ENCODE measurements around the gene NHLRC2. TPM values are rescaled to one million over a fixed set of nuclear protein-coding genes. Genes with fewer than 3 reads are reported as not detected.
A peak's percentile ranks its signal among the peaks of the same experiment; 100 is the strongest.

NHLRC2 gene
- total RNA-seq, 1 donor from 2014 or later, result 47.6 TPM

DNA sequence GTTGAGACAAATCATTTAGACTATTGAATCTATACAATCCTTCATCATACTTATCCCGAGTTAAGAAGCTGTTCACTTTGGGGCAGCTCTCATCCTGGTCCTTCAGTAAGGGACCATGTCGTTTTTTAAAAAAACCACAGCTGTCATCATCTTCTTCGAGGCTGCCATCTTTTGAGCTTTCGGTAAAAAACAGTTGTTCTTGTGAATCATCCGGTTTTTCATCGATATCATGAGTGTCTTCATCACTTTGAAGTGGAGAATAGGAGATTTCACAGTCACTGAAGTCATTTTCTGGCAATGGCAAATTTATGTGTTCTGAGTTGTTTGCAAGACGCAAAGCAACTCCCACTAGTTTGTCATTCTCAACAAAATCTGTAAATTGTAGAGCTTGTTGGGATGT is 4.5 kb upstream of the NHLRC2 start:
- Histone ChIP-seq H3K9me3 (ENCODE audit: low read depth) (no peaks in the 10 kb centered on the region), H3K4me1 (peaks cover 26% of the 10 kb centered on the region), H3K27ac (no peak overlapping the region), H3K79me2 (ENCODE audit: low read depth) (peaks cover 38% of the 10 kb centered on the region), H3K27me3 (no peaks in the 10 kb centered on the region), H3K9ac (peak overlapping the region; percentile 5), H4K20me1 (ENCODE audit: low read depth) (no peaks in the 10 kb centered on the region), H3K36me3 (peaks cover 7% of the 10 kb centered on the region), H3F3A (ENCODE audit: low read depth) (peaks cover 3% of the 10 kb centered on the region), H3K4me3 (no peak overlapping the region), H2AFZ (replicated peaks) (no peak overlapping the region), H3K4me2 (peak overlapping the region; percentile 93)
- DNase-seq (ENCODE audit: low spot score), result no peak
- no peaks in the 10 kb centered on the region for H3K9me3 Mint-ChIP-seq
- H3K4me3 Mint-ChIP-seq, result no peak overlapping the region
- peaks cover 2% of the 10 kb centered on the region for H3K27me3 Mint-ChIP-seq (ENCODE audit: insufficient read depth, low read depth)
- H3K4me1 Mint-ChIP-seq, result peaks cover 31% of the 10 kb centered on the region
- no peak overlapping the region for H3K27ac Mint-ChIP-seq
- no peak for TF ChIP-seq EZH2phosphoT487 (IDR thresholded peaks at IDR 0.05)
- no peak for TF ChIP-seq EZH2 (IDR thresholded peaks at IDR 0.05)
- TF ChIP-seq, protein P1, sequence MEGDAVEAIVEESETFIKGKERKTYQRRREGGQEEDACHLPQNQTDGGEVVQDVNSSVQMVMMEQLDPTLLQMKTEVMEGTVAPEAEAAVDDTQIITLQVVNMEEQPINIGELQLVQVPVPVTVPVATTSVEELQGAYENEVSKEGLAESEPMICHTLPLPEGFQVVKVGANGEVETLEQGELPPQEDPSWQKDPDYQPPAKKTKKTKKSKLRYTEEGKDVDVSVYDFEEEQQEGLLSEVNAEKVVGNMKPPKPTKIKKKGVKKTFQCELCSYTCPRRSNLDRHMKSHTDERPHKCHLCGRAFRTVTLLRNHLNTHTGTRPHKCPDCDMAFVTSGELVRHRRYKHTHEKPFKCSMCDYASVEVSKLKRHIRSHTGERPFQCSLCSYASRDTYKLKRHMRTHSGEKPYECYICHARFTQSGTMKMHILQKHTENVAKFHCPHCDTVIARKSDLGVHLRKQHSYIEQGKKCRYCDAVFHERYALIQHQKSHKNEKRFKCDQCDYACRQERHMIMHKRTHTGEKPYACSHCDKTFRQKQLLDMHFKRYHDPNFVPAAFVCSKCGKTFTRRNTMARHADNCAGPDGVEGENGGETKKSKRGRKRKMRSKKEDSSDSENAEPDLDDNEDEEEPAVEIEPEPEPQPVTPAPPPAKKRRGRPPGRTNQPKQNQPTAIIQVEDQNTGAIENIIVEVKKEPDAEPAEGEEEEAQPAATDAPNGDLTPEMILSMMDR (IDR thresholded peaks at IDR 0.05), result no peak
- H3K36me3 Mint-ChIP-seq, result peaks cover 19% of the 10 kb centered on the region

DNA sequence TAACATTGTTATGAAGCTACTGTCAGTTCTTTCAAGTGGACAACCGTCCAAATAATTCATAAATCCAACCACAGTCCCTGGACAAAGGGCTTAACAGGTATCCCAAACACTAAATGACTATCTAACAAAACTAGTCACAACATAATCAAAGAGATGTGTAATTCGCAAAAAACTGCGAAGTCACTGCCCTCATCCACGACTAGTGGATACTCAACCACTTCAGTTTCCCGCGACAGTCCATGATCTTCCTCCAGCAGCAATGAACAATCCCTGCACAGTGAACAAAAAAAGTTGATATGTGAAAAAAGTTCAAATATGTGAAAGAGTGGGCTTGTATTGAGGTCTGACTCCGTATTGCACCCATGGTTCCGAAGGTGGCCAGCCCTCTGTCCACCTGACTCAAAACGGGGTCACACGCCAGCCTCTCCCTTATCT is 866 bp upstream of the NHLRC2 start:
- no peak overlapping the region for H3K27ac ChIP-seq
- no peak for TF ChIP-seq EZH2phosphoT487 (IDR thresholded peaks at IDR 0.05)
- TF ChIP-seq, protein P1 (IDR thresholded peaks at IDR 0.05), result no peak
- TF ChIP-seq EZH2 (IDR thresholded peaks at IDR 0.05), result no peak
- peaks cover 3% of the 10 kb centered on the region for H3F3A ChIP-seq (ENCODE audit: low read depth)
- H3K36me3 ChIP-seq, result peaks cover 3% of the 10 kb centered on the region
- Mint-ChIP-seq H3K9me3 (no peaks in the 10 kb centered on the region), H3K4me3 (peak overlapping the region; percentile 96), H3K36me3 (peaks cover 12% of the 10 kb centered on the region), H3K4me1 (peaks cover 45% of the 10 kb centered on the region), H3K27ac (peak overlapping the region; percentile 100), H3K27me3 (ENCODE audit: insufficient read depth, low read depth) (peaks cover under 1% of the 10 kb centered on the region)
- H3K4me3 ChIP-seq, result peak overlapping the region; percentile 86
- no peak for DNase-seq (ENCODE audit: low spot score)
- peak overlapping the region; percentile 78 for H3K9ac ChIP-seq
- no peaks in the 10 kb centered on the region for H4K20me1 ChIP-seq (ENCODE audit: low read depth)
- no peaks in the 10 kb centered on the region for H3K27me3 ChIP-seq
- no peaks in the 10 kb centered on the region for H3K9me3 ChIP-seq (ENCODE audit: low read depth)
- H3K79me2 ChIP-seq (ENCODE audit: low read depth), result peaks cover 72% of the 10 kb centered on the region
- peak overlapping the region; percentile 93 for H3K4me2 ChIP-seq
- H2AFZ ChIP-seq (replicated peaks), result peak overlapping the region; percentile 97
- peaks cover 48% of the 10 kb centered on the region for H3K4me1 ChIP-seq

DNA sequence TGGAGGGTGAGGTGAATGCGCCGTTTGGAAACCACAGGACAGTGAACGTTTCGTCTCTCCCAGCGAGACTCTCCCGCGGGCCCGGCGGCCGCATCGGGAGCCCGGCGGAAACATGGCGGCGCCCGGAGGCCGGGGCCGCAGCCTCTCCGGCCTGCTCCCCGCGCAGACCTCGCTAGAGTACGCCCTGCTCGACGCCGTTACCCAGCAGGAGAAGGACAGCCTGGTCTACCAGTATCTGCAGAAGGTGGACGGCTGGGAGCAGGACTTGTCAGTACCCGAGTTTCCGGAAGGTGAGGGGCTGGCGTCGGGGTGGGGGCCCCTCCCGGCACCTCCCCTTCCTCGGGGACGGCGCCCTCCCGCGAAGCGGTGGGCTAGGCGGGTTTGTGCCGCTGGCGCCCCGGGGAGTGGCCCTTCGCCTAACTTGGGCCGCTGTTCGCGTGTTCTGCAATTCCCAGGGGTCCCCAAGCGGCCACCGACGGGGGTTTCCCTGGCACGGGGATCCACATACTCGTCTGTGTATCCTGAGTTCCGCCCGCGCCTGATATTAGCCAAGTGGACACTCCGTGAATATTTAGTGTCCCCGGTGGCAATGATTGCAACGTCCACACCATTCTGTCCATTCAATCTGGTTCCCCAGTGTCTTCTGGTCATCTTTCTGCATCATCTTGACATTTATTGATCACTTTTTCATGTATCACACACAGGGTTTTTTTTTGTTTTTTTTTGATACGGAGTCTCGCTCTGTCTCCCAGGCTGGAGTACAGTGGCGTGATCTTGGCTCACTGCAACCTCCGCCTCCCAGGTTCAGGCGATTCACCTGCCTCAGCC is 514 bp downstream of the NHLRC2 start:
- Histone ChIP-seq H3K4me3 (peak overlapping the region; percentile 86), H3F3A (ENCODE audit: low read depth) (no peaks in the 10 kb centered on the region), H3K4me1 (peaks cover 48% of the 10 kb centered on the region), H3K27me3 (no peaks in the 10 kb centered on the region), H3K4me2 (peak overlapping the region; percentile 93), H4K20me1 (ENCODE audit: low read depth) (no peaks in the 10 kb centered on the region), H3K27ac (peak overlapping the region; percentile 67), H2AFZ (replicated peaks) (peak overlapping the region; percentile 97), H3K36me3 (peaks cover 13% of the 10 kb centered on the region), H3K9me3 (ENCODE audit: low read depth) (no peaks in the 10 kb centered on the region), H3K79me2 (ENCODE audit: low read depth) (peaks cover 84% of the 10 kb centered on the region), H3K9ac (peak overlapping the region; percentile 78)
- peak overlapping the region; percentile 96 for H3K4me3 Mint-ChIP-seq
- H3K27ac Mint-ChIP-seq, result peak overlapping the region; percentile 100
- no peaks in the 10 kb centered on the region for H3K27me3 Mint-ChIP-seq (ENCODE audit: insufficient read depth, low read depth)
- H3K9me3 Mint-ChIP-seq, result no peaks in the 10 kb centered on the region
- TF ChIP-seq EZH2phosphoT487 (IDR thresholded peaks at IDR 0.05), result no peak
- TF ChIP-seq, protein P1 (IDR thresholded peaks at IDR 0.05), result peak; percentile 11
- DNase-seq (ENCODE audit: low spot score), result peak; percentile 84
- H3K4me1 Mint-ChIP-seq, result peaks cover 38% of the 10 kb centered on the region
- peaks cover 19% of the 10 kb centered on the region for H3K36me3 Mint-ChIP-seq

Data from neural progenitor cell (in vitro differentiated cells).